Trophoblast cell (in vitro differentiated cells and primary cell): ENCODE measurements around the gene SUSD3.

Experiments
- DNase-seq, 2 donors: peaks; one replicate each; pipeline ENCODE4 v3.0.0-alpha.2; 2016
- H2AFZ ChIP-seq: 2 replicates; pipeline ENCODE4 v1.6.1; 2013; ENCODE audit warnings: low read length, moderate library complexity, mild to moderate bottlenecking; ENCODE audit not compliant: insufficient read depth, poor library complexity
- H2AK5ac ChIP-seq: 2 replicates; pipeline ENCODE4 v1.6.1; 2013; ENCODE audit warnings: mild to moderate bottlenecking, low read length
- H2BK120ac ChIP-seq: 2 replicates; pipeline ENCODE4 v1.6.1; 2013; ENCODE audit warnings: low read length, mild to moderate bottlenecking, moderate library complexity; ENCODE audit not compliant: insufficient read depth, poor library complexity
- H2BK12ac ChIP-seq: 2 replicates; pipeline ENCODE4 v1.6.1; 2013; ENCODE audit warnings: mild to moderate bottlenecking, low read length, moderate library complexity
- H2BK5ac ChIP-seq: 2 replicates; pipeline ENCODE4 v1.6.1; 2013; ENCODE audit warnings: low read length, low read depth, moderate library complexity, mild to moderate bottlenecking; ENCODE audit not compliant: poor library complexity
- H3K14ac ChIP-seq: 2 replicates; pipeline ENCODE4 v1.6.1; 2013; ENCODE audit warnings: mild to moderate bottlenecking, low read length
- H3K18ac ChIP-seq: 2 replicates; pipeline ENCODE4 v1.6.1; 2013; ENCODE audit warnings: mild to moderate bottlenecking, low read length
- H3K23ac ChIP-seq: 2 replicates; pipeline ENCODE4 v1.6.1; 2013; ENCODE audit warnings: low read length
- H3K27ac ChIP-seq: 2 replicates; pipeline ENCODE4 v1.5.1; 2013; ENCODE audit warnings: low read depth, mild to moderate bottlenecking, inconsistent platforms, low read length, moderate library complexity
- H3K27me3 ChIP-seq: 2 replicates; pipeline ENCODE4 v1.6.1; 2013; ENCODE audit warnings: inconsistent platforms, mild to moderate bottlenecking, low read length, moderate library complexity; ENCODE audit not compliant: insufficient read depth
- H3K36me3 ChIP-seq, 2 experiments: 1 replicate in 1 of 2; 2 replicates in 1 of 2; pipeline ENCODE4 v1.6.1; 2013; ENCODE audit warnings: low read length in 2 of 2, mild to moderate bottlenecking in 2 of 2, moderate library complexity in 1 of 2; ENCODE audit not compliant: insufficient read depth in 2 of 2, control insufficient read depth in 1 of 2
- H3K4ac ChIP-seq: 2 replicates; pipeline ENCODE4 v1.6.1; 2013; ENCODE audit warnings: low read depth, mild to moderate bottlenecking, low read length, moderate library complexity
- H3K4me1 ChIP-seq, 2 experiments: 1 replicate in 1 of 2; 2 replicates in 1 of 2; pipeline ENCODE4 v1.6.1; 2013; ENCODE audit warnings: low read length in 2 of 2, mild to moderate bottlenecking in 2 of 2, moderate library complexity in 1 of 2; ENCODE audit not compliant: insufficient read depth in 2 of 2, control insufficient read depth in 1 of 2
- H3K4me2 ChIP-seq: 2 replicates; pipeline ENCODE4 v1.6.1; 2013; ENCODE audit warnings: inconsistent platforms, mild to moderate bottlenecking, low read length, moderate library complexity
- H3K4me3 ChIP-seq: 2 replicates; pipeline ENCODE4 v1.5.1; 2013; ENCODE audit warnings: mild to moderate bottlenecking, low read depth, low read length, inconsistent platforms
- H3K79me1 ChIP-seq: one replicate; pipeline ENCODE4 v1.6.1; 2013; ENCODE audit warnings: low read length
- H3K79me2 ChIP-seq: 2 replicates; pipeline ENCODE4 v1.6.1; 2013; ENCODE audit warnings: low read length, mild to moderate bottlenecking; ENCODE audit not compliant: control insufficient read depth, insufficient read depth, poor library complexity
- H3K9ac ChIP-seq: 2 replicates; pipeline ENCODE4 v1.6.1; 2013; ENCODE audit warnings: mild to moderate bottlenecking, low read length
- H3K9me3 ChIP-seq: 2 replicates; pipeline ENCODE4 v1.6.1; 2013; ENCODE audit warnings: low read depth, mild to moderate bottlenecking, control low read depth, inconsistent platforms, low read length; ENCODE audit not compliant: insufficient read depth
- H4K12ac ChIP-seq: 2 replicates; pipeline ENCODE4 v1.6.1; 2013; ENCODE audit warnings: low read depth, mild to moderate bottlenecking, low read length, moderate library complexity
- H4K8ac ChIP-seq: 2 replicates; pipeline ENCODE4 v1.6.1; 2013; ENCODE audit warnings: low read depth, mild to moderate bottlenecking, low read length, moderate library complexity
- H4K91ac ChIP-seq: one replicate; pipeline ENCODE4 v1.6.1; 2013; ENCODE audit warnings: low read depth, mild to moderate bottlenecking, low read length, moderate library complexity
- WGBS: extraction: QIAGEN DNeasy Blood & Tissue Kit; methylation state at CpG from one replicate; pipeline ENCODE4 v1.1.7; 2013; ENCODE audit warnings: missing lambda C conversion rate; ENCODE audit not compliant: insufficient read length, insufficient coverage; ENCODE audit errors: extremely low coverage; 5-methylcytosine and 5-hydroxymethylcytosine counted together

Gene SUSD3

DNA sequence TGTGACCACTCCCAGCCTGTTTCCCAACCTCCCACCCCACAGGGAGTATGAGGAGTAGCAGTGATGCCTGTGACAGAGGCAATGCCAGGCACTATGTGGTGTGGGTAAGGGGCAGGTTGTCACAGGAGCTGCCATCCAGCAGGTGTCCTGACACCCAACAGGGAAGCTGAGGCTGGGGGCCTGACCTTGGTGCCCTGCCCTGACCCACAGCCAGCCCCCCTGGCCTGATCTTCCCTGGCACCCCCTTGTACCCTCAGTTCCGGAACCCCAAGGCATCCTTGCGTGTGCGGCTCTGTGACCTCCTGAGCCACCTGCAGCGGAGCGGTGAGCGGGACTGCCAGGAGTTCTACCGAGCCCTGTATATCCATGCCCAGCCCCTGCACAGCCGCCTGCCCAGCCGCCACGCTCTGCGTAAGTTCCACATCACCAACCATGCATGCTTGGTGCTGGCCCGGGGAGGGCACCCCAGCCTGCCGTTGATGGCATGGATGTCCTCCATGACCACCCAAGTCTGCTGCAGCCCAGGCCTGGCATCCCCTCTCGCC is 51.9 kb downstream of the SUSD3 start:
- Histone ChIP-seq H3K79me2 (no peaks in the 10 kb centered on the region), H3K23ac (no peak overlapping the region), H3K9me3 (no peaks in the 10 kb centered on the region), H3K18ac (no peak overlapping the region), H3K4ac (no peak overlapping the region), H3K4me2 (no peak overlapping the region), H3K27me3 (no peaks in the 10 kb centered on the region), H3K36me3 (peaks cover 4 to 8% of the 10 kb centered on the region in 2 experiments), H3K4me1 (peaks cover 0 to 10% of the 10 kb centered on the region in 2 experiments), H4K91ac (no peak overlapping the region), H2BK5ac (no peak overlapping the region), H2AFZ (no peak overlapping the region), H2BK12ac (no peak overlapping the region), H3K27ac (no peak overlapping the region), H4K8ac (no peak overlapping the region), H3K4me3 (no peak overlapping the region), H3K79me1 (no peaks in the 10 kb centered on the region), H2AK5ac (no peak overlapping the region), H3K9ac (no peak overlapping the region), H2BK120ac (no peak overlapping the region), H4K12ac (no peak overlapping the region), H3K14ac (no peak overlapping the region)
- DNase-seq, result no peak
- no CpG with 5 or more reads among the region's 14 CpGs for WGBS

DNA sequence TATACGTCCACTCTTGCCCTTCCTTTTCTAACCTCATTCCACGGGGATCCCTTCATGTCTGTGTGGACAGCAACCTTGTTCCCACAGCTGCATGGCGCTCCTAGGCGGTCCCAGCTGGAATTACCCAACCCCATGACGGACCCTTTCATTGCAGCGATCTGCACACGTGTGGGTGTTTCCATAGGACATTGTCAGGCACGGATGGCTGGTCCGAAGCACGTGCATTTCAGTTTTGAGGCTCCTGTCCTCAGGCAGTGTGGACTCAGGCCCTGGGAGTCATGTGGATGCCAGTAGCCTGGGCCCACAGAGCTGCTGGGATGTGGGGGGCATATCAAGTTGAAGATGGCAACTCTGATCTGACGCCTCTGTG is 52.5 kb downstream of the SUSD3 start:
- Histone ChIP-seq H2BK120ac (no peak overlapping the region), H3K18ac (no peak overlapping the region), H4K8ac (no peak overlapping the region), H3K9me3 (no peaks in the 10 kb centered on the region), H3K4ac (no peak overlapping the region), H3K4me2 (no peak overlapping the region), H4K12ac (no peak overlapping the region), H3K36me3 (peaks cover 4 to 8% of the 10 kb centered on the region in 2 experiments), H3K14ac (no peak overlapping the region), H2BK5ac (no peak overlapping the region), H2AFZ (no peak overlapping the region), H3K79me1 (no peaks in the 10 kb centered on the region), H3K4me3 (no peak overlapping the region), H4K91ac (no peak overlapping the region), H2BK12ac (no peak overlapping the region), H3K79me2 (no peaks in the 10 kb centered on the region), H3K9ac (no peak overlapping the region), H3K27ac (no peak overlapping the region), H3K23ac (no peak overlapping the region), H3K27me3 (no peaks in the 10 kb centered on the region), H2AK5ac (no peak overlapping the region), H3K4me1 (peaks cover 0 to 10% of the 10 kb centered on the region in 2 experiments)
- WGBS, result no CpG with 5 or more reads among the region's 11 CpGs
- DNase-seq, result no peak

DNA sequence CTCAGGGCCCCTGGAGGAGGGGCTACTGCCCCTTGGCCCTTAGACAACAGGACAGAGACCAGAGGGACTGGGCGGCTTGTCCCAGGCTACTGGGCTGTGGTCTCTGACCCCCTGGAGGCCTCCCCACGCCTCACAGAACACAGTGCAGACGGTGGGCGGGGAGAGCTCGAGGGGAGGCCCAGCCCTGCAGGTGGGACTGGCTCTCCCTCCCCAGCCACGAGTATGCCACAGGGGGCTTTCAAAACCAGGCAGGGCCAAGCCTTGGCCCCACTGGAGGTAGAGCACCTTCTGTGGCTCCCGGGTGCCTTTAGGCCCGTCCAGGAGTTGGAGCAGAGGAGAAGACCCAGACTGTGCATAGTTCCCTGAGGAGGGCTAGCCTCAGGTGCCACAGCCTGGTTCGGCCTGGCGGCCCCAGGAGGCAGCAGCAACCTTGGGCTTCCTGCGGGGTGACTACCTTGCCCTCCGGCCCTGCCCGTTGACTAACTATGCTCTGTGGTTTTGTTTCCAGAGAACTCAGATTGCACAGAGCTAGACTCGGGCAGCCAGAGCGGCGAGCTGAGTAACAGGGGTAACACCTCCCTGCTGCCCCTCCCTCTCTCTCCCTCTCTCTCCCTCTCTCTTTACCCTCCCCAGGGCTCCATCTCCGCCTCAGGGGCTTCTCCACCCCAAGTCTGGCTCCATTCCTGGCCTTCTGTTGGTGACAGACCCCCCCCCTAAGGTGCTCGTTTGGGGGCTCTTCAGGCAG is 53.0 kb downstream of the SUSD3 start:
- peaks cover 0 to 10% of the 10 kb centered on the region in 2 experiments for H3K4me1 ChIP-seq
- H3K14ac ChIP-seq, result no peak overlapping the region
- H4K12ac ChIP-seq, result no peak overlapping the region
- no peaks in the 10 kb centered on the region for H3K79me1 ChIP-seq
- WGBS, result no CpG with 5 or more reads among the region's 18 CpGs
- H4K91ac ChIP-seq, result no peak overlapping the region
- no peak overlapping the region for H2BK120ac ChIP-seq
- H3K79me2 ChIP-seq, result no peaks in the 10 kb centered on the region
- no peak overlapping the region for H3K4me2 ChIP-seq
- no peak overlapping the region for H2BK5ac ChIP-seq
- no peak overlapping the region for H2BK12ac ChIP-seq
- no peak overlapping the region for H3K27ac ChIP-seq
- no peak overlapping the region for H3K23ac ChIP-seq
- H2AK5ac ChIP-seq, result no peak overlapping the region
- H3K9ac ChIP-seq, result no peak overlapping the region
- no peak overlapping the region for H4K8ac ChIP-seq
- H3K18ac ChIP-seq, result no peak overlapping the region
- no peak overlapping the region for H3K4me3 ChIP-seq
- peak; percentile 58 to 66 for DNase-seq
- H3K36me3 ChIP-seq, result peaks cover 4 to 8% of the 10 kb centered on the region in 2 experiments
- H2AFZ ChIP-seq, result no peak overlapping the region
- H3K27me3 ChIP-seq, result no peaks in the 10 kb centered on the region
- no peak overlapping the region for H3K4ac ChIP-seq
- no peaks in the 10 kb centered on the region for H3K9me3 ChIP-seq

DNA sequence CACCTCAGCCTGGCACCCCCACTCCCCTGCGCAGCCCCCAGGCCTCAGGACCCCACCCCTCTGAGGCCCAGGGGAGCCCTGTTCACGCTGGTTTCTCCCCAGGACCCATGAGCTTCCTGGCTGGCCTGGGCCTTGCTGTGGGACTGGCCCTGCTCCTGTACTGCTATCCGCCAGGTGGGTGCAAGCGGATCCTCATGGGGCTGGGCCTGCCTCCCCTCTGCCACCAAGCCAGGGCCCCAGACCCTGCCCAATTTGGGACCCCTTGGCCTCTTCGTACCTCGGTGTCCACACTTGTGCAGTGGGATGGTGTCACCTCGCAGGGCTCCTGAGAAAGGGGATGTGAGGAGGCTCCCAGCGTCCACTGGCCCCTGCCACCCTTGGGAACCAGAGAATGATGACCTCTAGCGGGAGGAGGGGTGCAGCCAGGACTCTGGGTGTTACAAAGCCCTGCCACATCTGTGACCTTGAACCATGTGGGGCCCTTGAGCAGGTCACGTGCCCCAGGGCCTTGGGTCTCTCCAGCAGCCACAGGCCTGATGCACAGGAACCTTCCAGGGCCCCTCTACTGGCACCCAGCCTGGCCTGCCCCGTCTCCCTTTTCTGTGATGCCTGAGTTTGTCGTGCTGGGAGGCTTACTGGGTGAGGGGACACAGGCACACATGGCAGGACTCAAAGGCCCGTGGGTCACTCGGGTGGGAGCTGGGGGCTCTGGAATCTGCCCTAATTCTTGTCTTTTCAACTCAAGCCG is 53.8 kb downstream of the SUSD3 start:
- no peak overlapping the region for H3K18ac ChIP-seq
- H2BK12ac ChIP-seq, result no peak overlapping the region
- no peak overlapping the region for H3K4ac ChIP-seq
- H3K27ac ChIP-seq, result no peak overlapping the region
- peaks cover 4 to 8% of the 10 kb centered on the region in 2 experiments for H3K36me3 ChIP-seq
- H4K8ac ChIP-seq, result no peak overlapping the region
- WGBS, result no CpG with 5 or more reads among the region's 15 CpGs
- no peak overlapping the region for H2AK5ac ChIP-seq
- no peak overlapping the region for H2AFZ ChIP-seq
- no peak overlapping the region for H3K4me3 ChIP-seq
- H3K23ac ChIP-seq, result no peak overlapping the region
- H3K14ac ChIP-seq, result no peak overlapping the region
- H4K12ac ChIP-seq, result no peak overlapping the region
- no peak overlapping the region for H3K4me2 ChIP-seq
- H3K9me3 ChIP-seq, result no peaks in the 10 kb centered on the region
- peaks cover 0 to 10% of the 10 kb centered on the region in 2 experiments for H3K4me1 ChIP-seq
- H3K79me1 ChIP-seq, result no peaks in the 10 kb centered on the region
- H2BK5ac ChIP-seq, result no peak overlapping the region
- H3K79me2 ChIP-seq, result no peaks in the 10 kb centered on the region
- H2BK120ac ChIP-seq, result no peak overlapping the region
- H4K91ac ChIP-seq, result no peak overlapping the region
- no peaks in the 10 kb centered on the region for H3K27me3 ChIP-seq
- no peak for DNase-seq
- no peak overlapping the region for H3K9ac ChIP-seq
